KG1 (cell line): ENCODE results near the gene TLE6.
"Not testable (repeated sequence)": the region's sequence is repeated elsewhere in the genome, so short reads cannot be mapped to it uniquely, and the experiment has no call there.

Experiments
- DNase-seq: peaks from one replicate; lab custom pipeline; 2025; lab: John Stamatoyannopoulos, UW

Gene TLE6

DNA sequence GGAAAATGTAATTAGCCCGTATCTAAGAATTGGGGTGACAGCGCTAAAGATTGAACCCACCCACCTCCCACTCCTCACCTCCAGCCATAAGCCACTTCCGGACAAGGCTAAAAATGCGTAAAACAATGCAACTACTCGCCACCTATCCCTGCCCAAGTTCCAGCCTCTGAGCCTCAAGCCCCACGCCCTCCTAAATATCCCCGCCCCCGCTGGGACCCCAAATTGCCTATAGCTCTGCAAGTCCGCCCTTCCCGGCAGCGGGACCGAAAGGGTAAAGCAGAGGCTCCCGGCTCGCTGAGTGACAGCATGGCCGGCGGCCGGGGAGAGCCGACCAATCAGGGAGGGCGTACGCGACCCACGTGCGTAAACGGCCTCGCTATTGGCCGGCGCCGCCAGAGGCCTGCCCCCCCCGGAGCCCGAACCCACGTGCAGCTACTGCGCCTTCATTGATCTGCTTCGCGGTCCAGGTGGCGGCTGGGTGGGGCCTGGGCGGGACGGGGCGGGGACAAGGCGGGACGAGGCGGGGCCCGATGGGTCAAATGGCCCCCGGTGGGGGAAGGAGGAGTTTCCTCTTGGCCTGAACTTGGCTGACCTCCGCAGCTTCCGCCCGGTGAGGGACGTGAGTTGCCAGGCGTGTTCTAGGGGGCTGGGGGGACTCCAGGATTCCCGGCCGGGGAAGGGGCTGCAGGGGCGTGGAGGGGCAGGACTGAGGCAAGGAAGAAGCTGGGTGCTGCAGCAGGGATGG lies at the start of gene TLE6:
TSS of gene TLE6 (plus strand) at position 564 of the 745 bp plus-strand sequence. CDS start 670 bp downstream, outside the sequence.
- DNase-seq = peak; percentile 81

DNA sequence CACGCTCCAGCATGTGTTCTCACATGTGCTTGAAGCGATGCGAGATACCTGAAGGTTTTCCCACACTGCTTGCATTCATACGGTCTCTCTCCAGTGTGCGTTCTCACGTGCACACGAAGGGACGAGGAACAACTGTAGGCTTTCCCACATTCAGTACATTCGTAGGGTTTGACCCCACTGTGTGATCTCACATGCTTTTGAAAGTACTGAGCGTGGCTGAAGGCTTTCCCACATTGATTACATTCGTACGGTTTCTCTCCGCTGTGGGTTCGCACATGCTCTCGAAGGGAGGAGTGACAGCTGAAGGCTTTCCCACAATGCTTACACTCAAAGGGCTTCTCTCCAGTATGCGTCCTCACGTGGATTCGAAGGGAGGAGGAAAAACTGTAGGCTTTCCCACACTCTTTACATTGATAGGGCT lies 43.9 kb upstream of the TLE6 start:
- DNase-seq = no peak

DNA sequence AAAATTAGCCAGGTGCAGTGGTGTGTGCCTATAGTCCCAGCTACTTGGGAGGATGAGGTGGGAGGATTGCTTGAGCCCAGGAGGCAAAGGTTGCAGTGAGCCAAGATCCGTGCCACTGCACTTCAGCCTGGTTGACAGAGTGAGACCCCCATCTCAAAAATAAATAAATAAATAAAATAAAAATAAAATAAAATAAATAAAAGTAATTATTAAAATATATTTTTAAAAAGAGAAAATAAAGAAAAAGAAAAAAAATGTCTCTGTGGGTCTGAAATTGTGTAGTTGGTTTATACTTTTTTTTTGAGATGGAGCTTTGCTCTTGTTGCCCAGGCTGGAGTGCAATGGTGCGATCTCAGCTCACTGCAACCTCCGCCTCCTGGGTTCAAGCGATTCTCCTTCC lies 41.5 kb upstream of the TLE6 start:
- DNase-seq = not testable (repeated sequence)

DNA sequence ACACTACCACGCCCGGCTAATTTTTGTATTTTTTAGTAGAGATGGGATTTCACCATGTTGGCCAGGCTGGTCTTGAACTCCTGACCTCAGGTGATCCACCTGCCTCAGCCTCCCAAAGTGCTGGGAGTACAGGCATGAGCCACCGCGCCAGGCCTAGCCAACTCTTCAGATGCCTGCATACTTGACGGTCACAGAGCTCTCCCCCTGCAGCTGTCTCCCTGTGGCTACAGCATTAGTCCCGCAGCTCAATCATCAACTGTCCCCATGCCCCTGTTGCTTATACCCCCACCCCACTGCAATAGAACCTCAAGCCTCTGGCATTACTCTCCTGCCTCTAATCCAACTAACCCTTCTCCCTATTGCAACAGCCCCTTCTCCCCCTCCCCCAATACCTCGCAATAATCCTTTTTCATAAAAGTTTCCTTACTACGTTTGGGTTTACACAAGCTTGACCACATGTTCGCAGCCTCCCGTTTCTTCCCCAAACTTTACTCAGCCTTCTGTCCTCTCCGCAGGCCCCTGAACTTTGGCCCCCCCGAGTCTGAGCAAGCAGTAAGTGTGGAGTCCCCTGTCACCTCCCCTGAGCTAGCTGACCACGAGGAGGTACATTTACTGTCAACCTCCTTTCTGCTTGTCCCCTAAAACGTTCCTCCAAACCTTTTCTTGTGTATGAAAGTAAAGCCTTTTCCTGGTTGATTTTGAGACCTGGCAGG lies 34.3 kb upstream of the TLE6 start:
- DNase-seq = no peak

DNA sequence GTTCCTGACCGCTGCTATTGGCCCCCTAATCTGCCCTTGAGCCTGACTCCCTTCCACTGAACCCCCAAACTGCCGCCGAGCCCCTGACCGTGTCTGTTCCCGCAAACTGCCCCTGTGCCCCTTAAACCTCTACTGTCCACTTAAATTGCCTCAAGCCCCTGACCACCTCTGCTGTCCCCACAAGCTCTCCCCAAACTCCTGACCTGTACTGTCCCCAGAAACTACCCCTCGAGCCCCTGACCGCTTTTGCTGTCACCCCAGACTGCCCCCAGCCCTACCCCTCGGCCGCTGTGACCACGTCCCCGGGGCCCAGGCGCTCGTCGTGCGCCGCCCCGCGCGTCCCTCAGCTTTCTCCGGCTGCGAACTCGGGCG lies 33.0 kb upstream of the TLE6 start:
- DNase-seq = no peak

DNA sequence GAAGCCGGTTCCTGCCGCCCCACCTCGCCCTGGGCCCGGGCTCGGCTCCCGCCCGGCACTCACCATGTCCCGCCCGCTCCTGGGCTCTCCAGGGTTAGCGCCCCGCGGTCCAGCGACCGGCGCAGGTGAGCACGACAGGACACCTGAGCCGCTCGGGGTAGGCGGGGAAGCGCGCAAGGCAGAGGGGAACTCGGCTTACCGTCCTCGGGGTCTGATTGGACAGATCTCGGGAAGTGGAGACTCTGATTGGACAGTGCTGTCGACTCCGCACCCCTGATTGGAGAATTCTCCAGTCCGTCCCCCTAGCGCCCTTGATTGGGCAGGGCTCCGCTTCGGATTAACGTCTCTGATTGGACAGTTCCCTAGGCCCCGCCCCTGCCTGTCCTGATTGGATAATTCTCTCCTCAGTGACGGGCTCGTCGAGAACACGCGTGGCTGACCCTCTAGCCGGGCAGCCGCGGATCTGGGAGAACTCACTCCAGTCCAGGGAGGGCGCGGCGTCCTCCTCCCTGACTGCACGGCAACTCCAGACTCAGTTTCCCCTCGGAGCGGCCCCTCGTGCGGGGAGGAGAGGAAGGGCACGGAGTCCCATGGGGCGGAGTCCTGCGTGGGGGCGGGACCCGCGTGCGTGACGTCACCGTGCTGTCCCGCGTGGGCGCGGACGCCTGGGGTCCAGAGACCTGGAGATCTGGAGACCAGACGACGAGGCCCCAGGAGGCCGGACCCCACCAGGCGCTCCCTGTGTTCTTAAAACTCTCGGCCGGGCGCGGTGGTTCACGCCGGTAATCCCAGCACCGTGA lies 32.4 kb upstream of the TLE6 start, which contains the start of gene ZNF77:
TSS of gene ZNF77 (minus strand) at position 197 of the 800 bp plus-strand sequence. CDS start at position 66, 131 bp downstream.
- peak; percentile 98 for DNase-seq

DNA sequence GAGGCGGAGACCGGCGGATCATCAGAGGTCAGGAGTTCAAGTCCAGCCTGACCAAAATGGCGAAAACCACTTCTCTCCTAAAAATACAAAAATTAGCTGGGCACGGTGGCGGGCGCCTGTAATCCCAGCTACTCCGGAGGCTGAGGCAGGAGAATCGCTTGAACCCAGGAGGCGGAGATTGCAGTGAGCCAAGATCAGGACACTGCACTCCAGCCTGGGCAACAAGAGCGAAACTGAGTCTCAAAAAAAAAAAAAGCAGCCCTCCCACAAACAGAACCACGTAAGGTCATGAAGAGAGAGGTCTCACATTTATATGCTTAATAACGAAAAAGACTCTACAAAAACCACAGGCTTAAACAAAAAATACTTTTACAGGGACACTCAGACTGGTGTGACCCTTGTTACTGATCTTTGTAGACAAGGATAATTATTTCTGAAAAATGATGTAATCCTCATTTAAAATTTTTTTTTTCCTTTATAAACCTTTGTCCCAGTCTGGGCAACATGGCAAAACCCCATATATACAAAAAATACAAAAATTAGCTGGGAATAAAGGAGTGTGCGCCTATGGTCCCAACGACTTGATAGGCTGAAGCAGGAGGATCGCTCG lies 31.7 kb upstream of the TLE6 start:
- no peak for DNase-seq

DNA sequence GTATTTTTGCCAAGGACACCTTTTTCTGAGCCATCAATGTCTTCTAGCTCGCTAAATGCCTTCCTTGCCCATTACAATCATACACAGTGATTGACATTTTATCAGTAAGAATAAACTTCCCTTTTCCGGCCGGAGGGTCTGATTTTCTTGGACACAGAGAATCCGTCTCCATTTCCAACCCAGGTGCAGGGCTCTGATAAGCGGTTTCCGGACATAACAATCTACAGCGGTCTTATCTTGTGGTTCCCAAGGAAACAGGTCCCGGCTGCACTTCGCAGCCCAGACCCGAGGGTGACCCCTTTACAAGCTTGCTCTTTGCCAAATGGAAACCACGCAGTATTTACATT lies 27.5 kb upstream of the TLE6 start:
- DNase-seq = peak; percentile 66

DNA sequence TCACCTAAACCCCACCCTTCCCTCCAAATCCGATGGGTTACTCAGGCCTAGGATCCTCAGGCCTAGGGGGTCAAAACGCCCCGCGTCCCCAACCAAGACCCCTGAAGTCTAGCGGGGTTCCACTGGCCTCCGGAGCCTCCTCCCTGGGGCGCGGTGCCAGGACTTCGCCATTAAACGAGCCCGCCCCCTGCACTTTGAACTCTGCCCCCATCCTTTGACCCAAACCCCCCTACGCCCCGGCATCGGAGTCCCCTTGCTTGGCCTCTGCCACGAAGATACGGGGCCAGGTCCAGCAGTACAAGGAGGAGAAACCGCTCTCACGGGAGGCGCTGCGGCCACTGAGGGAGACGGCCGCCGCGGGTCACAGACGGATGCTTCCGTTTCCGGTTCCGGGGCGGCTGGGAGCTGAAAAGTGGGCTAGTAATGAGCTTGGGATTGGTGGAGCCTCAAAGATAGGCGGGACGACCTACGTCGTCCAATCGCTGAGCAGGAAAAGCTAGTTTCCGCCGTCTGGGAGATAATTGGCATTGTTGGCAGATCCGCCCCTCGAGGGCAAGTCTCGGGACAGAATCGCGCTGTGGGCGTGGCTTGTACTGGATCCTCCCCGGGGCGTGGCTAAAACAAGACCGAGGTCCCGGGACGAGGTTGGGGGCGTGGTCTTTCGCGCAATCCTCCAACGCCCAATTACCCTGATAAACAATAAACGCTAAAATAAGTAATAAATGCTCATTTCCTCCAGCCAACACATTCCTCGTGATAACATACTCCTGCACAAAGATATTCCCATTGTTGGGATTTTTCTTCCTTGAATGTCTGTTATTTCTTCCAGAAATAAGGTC lies 26.9 kb upstream of the TLE6 start:
- peak; percentile 98 for DNase-seq

DNA sequence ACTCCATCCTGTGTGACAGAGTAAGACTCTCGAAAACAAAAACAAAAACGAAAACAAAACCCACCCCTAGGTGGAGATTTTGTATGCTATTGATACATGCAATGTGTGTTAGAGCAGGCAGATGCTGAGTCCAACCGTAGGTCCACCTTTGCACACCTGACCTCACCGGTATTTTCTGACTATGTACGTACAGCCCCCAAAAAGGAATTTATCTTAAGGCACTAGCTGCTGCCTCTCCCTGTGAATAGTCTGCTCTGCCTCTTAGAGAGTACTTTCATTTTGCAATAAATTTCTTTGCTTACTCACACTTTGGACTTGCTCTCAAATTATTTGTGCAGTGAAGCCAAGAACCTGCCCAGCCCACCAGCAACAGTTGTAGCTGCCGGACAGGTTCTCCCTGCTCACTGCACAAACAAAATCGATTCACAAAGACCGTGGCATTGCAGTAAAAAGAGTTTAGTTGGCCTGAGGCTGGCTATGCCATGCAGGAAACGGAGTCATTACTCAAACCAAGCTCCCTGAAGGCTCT lies 24.3 kb upstream of the TLE6 start:
- DNase-seq = no peak

DNA sequence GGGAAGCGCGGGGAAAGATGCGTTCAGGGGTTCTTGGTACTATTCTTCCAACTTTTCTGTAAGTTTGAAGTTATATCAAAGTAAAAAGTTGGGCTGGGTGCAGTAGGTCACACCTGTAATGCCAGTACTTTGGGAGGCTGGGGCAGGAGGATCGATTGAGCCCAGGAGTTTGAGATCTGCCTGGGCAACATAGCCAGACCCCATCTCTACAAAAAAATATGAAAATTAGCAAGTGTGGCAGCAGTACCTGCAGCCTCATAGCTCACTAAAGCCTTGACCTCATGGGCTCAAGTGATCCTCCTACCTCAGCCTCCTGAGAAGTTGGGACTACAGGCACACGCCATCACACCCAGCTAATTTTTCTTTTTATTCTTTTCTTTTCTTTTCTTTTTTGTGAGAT lies 20.2 kb upstream of the TLE6 start:
- no peak for DNase-seq

DNA sequence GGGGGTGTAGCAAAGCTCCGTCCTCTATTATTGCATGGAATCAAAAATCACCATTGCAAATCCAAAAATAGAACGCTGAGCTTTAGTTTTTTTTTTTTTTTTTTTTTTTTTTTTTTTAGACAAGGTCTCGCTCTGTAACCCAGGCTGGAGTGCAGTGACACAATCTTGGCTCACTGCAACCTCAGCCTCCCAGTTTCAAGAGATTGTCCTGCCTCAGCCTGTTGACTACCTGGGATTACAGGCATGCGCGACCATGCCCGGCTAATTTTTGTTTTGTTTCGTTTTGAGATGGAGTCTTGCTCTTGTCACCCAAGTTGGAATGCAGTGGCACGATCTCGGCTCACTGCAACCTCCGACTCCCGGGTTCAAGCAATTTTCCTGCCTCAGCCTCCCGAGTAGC lies 17.2 kb upstream of the TLE6 start:
- no peak for DNase-seq

DNA sequence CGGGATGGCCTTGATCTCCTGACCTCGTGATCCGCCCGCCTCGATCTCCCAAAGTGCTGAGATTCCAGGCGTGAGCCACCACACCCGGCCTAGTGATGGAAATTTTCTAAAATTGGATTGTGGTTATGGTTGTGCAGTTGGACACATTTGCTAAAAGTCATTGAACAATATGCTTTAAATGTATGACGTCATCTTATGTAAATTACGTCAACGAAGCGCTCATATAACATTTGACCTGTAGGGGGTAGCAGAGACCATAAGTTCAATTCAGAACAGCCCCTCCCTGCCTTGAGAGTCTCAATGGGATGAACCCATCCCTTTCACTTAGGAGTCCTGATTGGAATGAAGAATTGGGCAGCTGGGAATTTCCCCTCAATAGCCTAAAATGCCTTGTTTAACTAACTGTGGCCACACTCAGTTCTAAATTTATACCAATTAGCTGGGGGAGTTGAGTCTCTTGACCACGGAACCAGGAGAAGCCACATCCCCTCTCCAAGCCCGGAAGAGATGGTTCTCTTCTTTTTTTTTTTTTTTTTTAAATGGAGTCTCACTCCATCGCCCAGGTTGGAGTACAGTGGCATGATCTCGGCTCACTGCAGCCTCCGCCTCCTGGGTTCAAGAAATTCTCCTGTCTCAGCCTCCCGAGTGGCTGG lies 15.2 kb upstream of the TLE6 start:
- DNase-seq = peak; percentile 67

DNA sequence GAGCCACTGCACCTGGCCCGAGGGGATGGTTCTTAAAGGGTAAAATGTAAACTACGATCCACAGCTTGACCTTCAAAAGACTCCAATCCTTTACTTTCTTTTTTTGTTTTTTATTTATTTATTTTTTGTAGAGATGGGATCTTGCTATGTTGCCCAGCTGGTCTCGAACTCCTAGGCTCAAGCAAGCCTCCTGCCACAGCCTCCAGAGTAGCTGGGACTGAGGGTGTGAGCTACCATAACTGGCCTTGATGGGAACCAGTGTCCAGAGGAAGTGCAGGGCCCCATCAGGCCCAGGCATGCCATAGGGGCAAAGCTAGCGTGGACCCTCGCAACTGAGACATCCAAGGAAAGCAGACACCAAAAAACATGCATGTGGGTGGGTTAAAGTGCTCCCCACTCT lies 14.2 kb upstream of the TLE6 start:
- no peak for DNase-seq

DNA sequence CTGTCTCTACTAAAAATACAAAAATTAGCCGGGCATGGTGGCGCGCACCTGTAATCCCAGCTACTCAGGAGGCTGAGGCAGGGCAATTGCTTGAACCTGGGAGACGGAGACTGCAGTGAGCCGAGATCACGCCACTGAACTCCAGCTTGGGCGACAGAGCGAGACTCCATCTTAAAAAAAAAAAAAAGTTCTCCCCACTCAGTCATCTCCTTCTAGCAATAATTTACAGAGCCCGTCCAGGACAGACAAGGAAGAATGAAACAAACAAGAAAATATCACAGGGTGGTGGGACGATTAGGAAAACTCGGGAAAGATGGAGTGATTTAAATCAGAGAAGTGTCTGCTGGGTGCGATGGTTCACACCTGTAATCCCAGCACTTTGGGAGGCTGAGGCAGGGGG lies 13.7 kb upstream of the TLE6 start:
- DNase-seq = not testable (repeated sequence)

DNA sequence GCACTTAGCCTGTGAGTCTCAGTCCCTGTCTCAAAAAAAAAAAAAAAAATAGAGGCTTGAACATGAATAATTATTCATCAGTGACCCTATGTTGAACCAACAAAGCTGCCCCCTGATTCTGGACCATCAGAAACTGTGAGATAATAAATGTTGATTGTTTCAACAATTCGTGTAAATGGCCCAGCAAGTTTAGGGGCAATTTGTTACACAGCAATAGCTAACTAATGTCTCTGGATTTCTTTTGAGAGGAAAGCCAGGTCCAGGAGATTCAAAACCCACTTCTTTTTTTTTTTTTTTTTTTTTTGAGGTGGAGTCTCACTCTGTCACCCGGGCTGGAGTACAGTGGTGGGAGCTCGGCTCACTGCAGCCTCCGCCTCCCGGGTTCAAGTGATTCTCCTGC lies 12.5 kb upstream of the TLE6 start:
- no peak for DNase-seq

DNA sequence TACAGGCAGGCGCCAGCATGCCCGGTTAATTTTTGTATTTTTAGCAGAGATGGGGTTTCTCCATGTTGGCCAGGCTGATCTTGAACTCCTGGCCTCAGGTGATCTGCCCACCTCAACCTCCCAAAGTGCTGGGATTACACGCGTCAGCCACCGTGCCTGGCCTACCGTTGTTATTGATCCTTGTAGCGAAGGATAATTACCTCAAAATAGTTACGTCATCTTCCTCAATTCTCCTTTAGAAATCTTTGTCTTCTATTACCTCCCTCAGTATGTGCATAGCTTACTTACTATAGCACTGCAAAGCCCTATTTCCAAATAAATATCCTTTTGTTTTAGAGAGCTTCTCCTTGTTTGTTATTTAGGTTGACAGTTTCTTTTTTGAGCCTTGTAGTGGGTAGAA lies 9.4 kb upstream of the TLE6 start:
- no peak for DNase-seq

DNA sequence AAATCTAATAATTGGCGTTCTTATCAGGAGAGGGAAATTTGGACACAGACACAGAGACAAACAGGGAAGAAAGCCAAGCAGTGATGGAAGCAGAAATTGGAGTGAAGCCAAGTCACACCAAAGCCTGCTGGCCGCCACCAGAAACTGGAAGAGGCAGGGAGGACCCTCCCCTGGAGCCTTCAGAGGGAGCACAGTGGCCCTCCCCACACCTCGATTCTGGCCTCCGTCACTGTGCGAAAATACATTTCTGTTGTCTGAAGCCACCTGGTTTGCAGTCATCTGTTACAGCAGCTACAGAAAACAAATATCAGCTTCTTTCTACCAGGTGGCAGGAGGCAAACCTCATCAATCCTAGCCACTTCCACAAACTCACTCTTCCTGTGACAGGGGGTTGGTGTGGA lies 8.3 kb upstream of the TLE6 start:
- DNase-seq = no peak

DNA sequence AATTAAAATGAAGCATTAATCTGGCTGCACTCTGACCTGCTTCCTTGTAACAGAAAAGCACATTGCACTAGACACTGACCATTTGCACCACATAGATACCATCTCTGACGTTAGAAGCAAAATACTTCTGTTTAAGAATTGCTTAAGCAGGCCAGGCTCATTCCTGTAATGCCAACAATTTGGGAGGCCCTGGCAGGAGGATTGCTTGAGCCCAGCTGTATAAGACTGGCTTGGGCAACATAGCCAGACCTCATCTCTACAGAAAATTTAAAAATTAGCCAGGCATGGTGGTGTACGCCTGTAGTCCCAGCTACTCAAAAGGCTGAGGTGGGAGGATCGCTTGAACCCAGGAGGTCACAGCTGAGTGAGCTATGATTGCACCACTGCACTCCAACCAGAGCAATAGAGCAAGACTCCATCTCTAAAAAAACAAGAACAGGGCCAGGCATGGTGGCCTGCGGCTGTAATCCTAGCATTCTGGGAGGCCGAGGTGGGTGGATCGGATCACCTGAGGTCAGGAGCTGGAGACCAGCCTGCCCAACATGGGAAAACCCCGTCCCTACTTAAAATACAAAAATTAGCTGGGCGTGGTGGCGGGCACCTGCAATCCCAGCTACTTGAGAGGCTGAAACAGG lies 7.0 kb upstream of the TLE6 start:
- DNase-seq = no peak

DNA sequence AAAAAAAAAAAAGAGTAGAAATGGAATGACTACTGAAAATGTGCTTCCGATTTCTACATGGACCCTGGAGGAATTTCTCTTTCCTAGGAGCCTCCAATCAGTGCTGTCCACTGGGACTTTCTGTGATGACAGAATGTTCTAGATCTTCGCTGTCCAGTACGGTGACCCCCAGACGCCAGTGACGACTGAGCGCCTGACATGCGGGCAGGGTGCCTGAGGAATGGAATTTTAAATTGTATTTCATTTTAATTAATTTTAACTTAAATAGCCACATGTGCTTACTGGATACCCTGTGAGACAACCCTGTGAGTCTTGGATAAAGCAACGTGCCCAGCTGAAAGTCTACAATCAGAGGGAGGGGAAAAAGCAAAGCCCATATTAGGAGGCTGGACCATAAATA lies 4.1 kb upstream of the TLE6 start:
- no peak for DNase-seq
